Inferior parietal cortex (tissue), 1 donor: ENCODE results near the gene GGT1.
"Not testable (repeated sequence)": the region's sequence is repeated elsewhere in the genome, so short reads cannot be mapped to it uniquely, and the experiment has no call there.

Source experiments
- DNase-seq: peaks from one replicate; pipeline ENCODE4 v3.0.0-alpha.2; 2016; ENCODE audit errors: extremely low spot score

GGT1 gene

GRCh38 chr22:24584166-24584790 lies 18.7 kb upstream of the GGT1 start:
- DNase-seq, result no peak

- DNase-seq, result no peak
These were observed 18.1 kb upstream of the GGT1 start for GRCh38 chr22:24584871-24585411.

- no peak for DNase-seq
These were observed 17.5 kb upstream of the GGT1 start for GRCh38 chr22:24585461-24585860.

GRCh38 chr22:24585927-24586546 lies 17.0 kb upstream of the GGT1 start:
- no peak for DNase-seq

- no peak for DNase-seq
These were observed 15.7 kb upstream of the GGT1 start for GRCh38 chr22:24587251-24587650.

GRCh38 chr22:24587948-24588347 lies 15.0 kb upstream of the GGT1 start:
- no peak for DNase-seq

- DNase-seq, result peak; percentile 79
These were observed 14.6 kb upstream of the GGT1 start for GRCh38 chr22:24588381-24588756.

GRCh38 chr22:24588757-24589481 lies 14.1 kb upstream of the GGT1 start:
- DNase-seq, result peak; percentile 11

GRCh38 chr22:24589518-24590030 lies 13.4 kb upstream of the GGT1 start:
- no peak for DNase-seq

- DNase-seq, result no peak
These were observed 12.3 kb upstream of the GGT1 start for GRCh38 chr22:24590596-24591173.

GRCh38 chr22:24591286-24591830 lies 11.6 kb upstream of the GGT1 start:
- no peak for DNase-seq

- DNase-seq, result peak; percentile 9
These were observed 10.7 kb upstream of the GGT1 start for GRCh38 chr22:24592058-24592850.

GRCh38 chr22:24592851-24593558 lies 10.0 kb upstream of the GGT1 start, which contains the start of gene LRRC75B:
TSS of gene LRRC75B (minus strand) at chr22:24593073. CDS start at chr22:24593039, 34 bp downstream.
- DNase-seq, result peak; percentile 49

- not testable (repeated sequence) for DNase-seq
These were observed 9.5 kb upstream of the GGT1 start for GRCh38 chr22:24593559-24593835.

- DNase-seq, result no peak
These were observed 9.0 kb upstream of the GGT1 start for GRCh38 chr22:24593836-24594568.

GRCh38 chr22:24594569-24595120 lies 8.3 kb upstream of the GGT1 start:
- DNase-seq, result no peak

- no peak for DNase-seq
These were observed 7.8 kb upstream of the GGT1 start for GRCh38 chr22:24595228-24595627.

GRCh38 chr22:24595863-24596262 lies 7.1 kb upstream of the GGT1 start:
- DNase-seq, result no peak

GRCh38 chr22:24597076-24597475 lies 5.9 kb upstream of the GGT1 start:
- DNase-seq, result not testable (repeated sequence)

GRCh38 chr22:24599514-24599913 lies 3.5 kb upstream of the GGT1 start:
- DNase-seq, result no peak
